ENCODE measurements around the gene PDE9A.
"Not testable (repeated sequence)": the region's sequence is repeated elsewhere in the genome, so short reads cannot be mapped to it uniquely, and the experiment has no call there.

The PDE9A gene

DNA sequence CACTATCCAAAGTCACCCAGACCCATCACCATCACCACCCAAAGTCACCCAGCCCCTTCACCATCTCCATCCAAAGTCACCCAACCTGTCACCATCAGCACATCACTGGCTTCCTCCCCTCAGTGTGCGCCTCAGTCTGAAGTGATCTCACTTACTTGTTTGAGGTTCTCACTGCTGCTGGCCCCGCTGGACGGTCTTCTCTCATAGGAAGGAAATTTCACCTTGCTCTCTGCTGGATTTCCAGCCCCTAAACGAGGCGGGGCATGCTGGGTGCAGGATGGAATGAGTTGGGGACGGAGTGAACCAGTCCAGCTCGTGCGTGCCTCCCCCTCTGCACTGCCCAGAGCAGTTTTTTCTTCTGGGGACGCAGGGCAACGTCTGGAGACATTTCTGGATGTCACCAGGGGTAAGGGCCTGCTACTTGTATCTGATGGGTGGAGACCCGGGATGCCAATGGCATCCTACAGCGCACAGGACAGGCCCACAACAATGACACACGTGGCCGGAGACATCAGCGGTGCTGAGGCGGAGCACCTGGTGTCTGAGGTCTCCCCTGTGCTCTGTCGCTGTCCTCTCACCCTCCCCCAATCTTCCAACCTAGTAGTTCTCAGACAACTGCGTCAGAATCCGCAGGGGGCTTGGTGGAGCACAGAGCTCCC lies 38.6 kb downstream of the PDE9A start:
- no peak for DNase-seq

DNA sequence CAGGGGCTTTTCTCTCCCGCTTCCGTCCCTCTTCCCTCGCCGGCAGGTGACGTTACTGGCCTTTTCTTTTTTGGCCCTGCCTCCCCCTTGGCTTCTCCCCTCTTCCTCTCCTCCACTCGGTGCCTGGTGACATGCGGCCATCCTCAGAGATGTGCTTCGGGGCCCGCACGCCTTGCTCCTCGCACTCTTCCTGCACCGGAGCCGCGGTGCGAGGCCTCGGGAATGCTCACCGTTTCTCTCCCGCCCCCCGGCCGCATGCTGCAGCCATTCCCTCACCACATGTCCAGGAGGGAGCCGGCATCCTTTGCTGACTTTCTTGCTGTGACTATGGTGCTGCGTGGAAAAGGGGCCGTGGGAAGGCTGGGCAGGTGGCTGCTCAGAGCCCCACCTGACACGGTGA lies 39.3 kb downstream of the PDE9A start:
- DNase-seq: no peak

DNA sequence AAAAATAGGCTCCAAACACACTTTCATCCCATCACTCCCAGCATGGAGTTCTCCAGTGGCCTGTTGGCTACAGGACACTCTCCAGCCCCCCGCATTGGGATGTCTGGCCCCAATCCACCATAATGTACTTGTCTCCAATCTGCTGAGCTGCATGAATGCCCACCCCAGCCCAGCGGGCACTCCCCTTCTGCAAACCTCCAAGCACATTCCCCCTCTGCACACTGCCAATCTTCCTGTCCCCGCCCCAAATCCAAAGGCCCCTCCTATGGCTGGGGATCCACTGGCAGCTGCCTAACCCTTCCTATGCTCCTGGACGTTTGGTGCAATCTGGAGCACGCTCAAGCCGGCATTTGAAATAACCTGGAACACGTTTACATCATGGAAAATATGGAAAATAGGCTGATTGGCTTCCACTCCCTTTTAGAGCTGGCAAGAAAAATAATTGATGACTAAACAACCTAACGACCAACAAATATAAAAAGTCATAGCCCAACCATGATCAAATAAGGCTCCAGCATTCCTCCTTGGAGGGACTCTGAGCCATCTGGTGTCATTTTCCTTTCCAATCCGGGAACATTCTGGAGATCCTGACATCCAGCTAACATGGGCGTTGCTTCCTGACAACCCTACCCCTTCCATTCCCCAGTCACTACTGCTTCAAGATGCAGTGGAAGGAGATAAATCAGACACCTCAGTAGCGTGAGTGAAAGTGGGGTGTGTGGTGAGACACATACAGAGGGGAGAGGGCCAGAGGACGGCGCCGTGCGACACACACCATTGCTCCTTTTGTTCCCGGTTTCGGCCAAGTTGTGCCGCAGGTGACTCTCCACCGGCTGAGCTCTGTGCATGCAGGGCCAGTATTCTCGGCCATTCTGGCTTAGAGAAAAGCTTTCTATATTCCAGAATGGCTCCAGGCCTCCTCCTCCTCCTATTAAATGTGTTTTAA lies 41.6 kb downstream of the PDE9A start:
- no peak for DNase-seq

DNA sequence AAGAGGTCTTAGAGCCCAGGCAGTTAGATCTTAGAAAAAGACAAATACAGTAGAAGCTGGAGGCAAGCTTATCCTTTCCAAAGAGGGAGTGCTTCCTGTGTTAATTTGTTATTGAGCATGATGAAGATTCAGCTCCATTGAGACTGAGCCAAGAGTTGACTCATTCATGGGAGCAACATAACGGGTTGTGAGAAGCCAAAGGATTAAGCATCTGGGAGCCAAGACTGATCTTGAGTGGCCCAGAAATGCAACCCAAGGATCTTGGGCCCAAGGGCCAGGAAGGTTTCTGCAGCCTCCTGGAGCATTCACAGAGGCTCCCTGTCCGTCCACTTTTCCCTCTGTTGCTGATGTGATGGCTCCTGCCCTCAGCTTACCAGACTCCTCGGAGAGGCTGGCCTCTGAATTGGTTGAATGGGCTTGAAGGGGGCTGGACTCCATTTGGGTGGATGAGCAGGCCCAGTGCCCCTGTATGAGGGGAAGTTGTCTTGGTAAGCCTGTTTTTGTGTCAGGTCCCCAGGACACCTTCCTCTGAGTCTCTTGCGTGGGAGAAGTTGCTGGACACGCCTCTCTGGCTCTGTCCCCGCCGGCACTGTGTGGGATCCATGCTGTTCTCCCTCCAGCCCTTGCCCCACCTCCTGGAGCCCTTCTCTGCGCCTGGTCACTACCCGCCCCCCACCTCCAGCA lies 42.4 kb downstream of the PDE9A start:
- DNase-seq: no peak

- DNase-seq: no peak
Measured at GRCh38 chr21:42696501-42697040, 43.1 kb downstream of the PDE9A start.

- no peak for DNase-seq
Measured at GRCh38 chr21:42698733-42699132, 45.3 kb downstream of the PDE9A start.

- DNase-seq: no peak
Measured at GRCh38 chr21:42699196-42699595, 45.8 kb downstream of the PDE9A start.

- no peak for DNase-seq
Measured at GRCh38 chr21:42701706-42702456, 48.5 kb downstream of the PDE9A start.

DNA sequence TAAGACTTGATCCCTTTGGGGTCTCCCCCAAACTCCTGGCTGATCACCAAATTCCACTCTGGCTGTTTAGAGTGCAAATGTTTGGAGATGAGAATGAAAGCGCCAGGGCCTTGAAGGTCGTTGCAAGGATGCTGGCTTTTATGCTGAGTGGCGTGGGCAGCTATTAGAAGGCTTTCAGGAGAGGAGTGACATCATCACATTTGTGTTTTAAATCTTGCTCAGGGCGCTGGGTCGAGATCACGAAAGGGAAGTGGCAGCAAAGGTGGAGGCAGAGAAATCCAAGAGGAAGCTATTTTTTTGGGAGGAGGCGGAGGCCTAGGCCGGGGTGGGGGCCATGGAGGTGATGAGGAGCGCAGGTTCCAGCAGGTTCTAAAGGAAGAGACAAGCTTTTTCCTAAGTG lies 49.3 kb downstream of the PDE9A start:
- no peak for DNase-seq

DNA sequence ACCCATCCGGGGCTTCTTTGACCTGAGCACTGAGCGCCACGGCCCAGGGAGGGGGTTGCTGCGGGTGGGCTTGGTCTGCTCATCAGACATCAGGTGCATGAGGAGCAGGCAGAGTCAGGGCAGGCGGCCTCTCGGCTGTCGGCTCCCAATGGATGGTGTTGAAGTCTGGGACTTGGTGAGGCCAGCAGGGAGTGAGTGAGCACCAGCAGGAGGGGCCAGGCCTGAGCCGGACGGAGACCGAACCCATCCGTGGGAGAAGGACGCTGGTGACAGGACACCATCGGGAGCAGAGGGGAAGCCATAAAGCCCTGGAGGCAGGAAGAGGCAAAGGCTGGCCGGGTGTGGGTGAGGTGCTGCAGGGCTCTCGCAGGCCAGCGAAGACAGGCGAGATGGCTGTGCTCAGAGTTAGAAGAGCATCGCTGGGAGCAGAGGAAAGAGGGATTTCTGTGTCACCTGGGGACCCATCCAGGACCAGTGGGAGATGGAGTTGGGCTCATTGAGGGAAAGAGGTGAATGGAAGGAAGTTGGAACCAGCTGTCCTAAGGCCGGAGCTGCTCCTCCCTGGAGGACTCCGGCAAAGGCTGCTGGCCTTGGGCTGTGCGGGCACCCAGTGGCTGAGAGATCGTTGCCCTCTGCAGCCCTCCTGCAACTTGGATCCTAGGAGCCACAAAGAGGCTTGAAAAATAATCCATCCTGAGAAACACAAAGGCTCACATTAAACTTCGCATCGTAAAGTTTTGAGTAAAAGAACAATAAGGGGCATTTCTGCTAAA lies 49.9 kb downstream of the PDE9A start:
- no peak for DNase-seq

- DNase-seq: no peak
Measured at GRCh38 chr21:42703965-42704364, 50.5 kb downstream of the PDE9A start.

DNA sequence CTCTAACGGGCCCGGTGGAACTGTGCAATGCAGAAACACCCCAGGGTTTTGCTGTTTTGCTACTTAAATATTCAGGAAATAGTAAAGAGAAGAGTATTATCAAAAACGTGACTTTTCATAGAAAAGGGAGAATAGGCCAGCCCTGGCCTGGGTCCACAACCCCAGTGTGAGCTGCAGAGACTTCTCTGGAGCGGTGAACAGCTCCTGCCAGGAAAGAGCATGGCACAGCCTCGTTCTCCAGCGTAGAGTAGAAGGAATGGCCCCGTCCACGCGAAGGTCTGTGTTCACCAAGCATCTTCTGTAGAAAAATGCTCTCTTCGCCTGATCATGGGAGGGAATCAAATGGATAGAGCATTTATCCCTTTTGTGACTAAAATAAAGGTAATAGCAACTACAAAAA lies 51.4 kb downstream of the PDE9A start:
- no peak for DNase-seq

- no peak for DNase-seq
Measured at GRCh38 chr21:42705346-42705745, 51.9 kb downstream of the PDE9A start.

- DNase-seq: no peak
Measured at GRCh38 chr21:42705746-42706374, 52.4 kb downstream of the PDE9A start.

GRCh38 chr21:42706765-42707164 lies 53.3 kb downstream of the PDE9A start:
- no peak for DNase-seq

- DNase-seq: no peak
Measured at GRCh38 chr21:42707207-42707830, 53.9 kb downstream of the PDE9A start.

GRCh38 chr21:42708107-42708506 lies 54.7 kb downstream of the PDE9A start:
- DNase-seq: no peak

GRCh38 chr21:42708916-42709315 lies 55.5 kb downstream of the PDE9A start:
- DNase-seq: not testable (repeated sequence)

GRCh38 chr21:42711667-42712066 lies 58.2 kb downstream of the PDE9A start:
- DNase-seq: no peak

DNA sequence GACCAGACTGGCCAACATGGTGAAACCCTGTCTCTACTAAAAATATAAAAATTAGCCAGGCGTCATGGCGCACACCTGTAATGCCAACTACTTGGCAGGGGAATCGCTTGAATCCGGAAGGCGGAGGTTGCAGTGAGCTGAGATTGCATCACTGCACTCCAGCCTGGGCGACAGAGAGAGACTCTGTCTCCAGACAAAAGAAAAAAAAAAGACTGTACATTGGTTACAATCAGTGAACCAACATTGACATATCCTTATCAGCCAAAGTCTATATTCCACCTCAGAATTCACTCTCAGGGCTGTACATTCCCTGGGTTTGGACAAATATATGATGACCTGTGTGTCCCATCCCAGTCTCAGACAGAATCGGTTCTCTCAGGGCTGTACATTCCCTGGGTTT lies 62.0 kb downstream of the PDE9A start:
- DNase-seq: not testable (repeated sequence)

DNA sequence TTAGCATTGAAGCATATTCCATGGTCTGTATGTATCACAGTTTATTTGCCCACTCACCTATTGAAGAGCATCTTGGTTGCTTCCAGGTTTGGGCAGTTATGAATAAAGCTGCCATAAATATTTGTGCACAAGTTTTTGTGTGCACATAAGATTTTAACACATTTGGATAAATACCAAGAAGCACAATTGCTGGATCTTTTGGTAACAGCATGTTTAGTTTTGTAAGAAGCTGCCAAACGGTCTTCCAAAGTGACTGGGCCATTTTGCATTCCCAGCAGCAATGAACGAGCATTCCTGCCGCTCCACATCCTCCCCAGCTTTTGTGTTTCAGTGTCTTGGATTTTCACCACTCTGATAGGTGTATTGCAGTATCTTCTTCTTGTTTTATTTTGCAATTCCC lies 62.7 kb downstream of the PDE9A start:
- DNase-seq: no peak

All from NCI-H748 treated with DMSO at 0.1 percent for 48 hours (cell line).